HepG2 (cell line): ENCODE measurements around the gene SMG5. TPM values are rescaled to one million over a fixed set of nuclear protein-coding genes. Genes with fewer than 3 reads are reported as not detected.

Experiments used
- ATAC-seq: fragments of 200-7000 bp; cut with Tn5 transposase; 3 replicates; pipeline ENCODE4 v1.9.1; 2020; ENCODE audit warnings: mild to moderate bottlenecking, moderate library complexity
- BruUV-seq: library from RNA; stranded (reverse); fragments of 400-500 nt; replicated peaks from 2 replicates; lab custom pipeline; 2021; lab: Mats Ljungman, UMichigan
- CTCF ChIA-PET: fragments of 300-600 bp; formaldehyde crosslinking; extraction: SDS; loops from one replicate; lab custom pipeline; 2021; ENCODE audit warnings: low total read pairs, inconsistent platforms, low intra/inter-chr PET ratio; lab: Yijun Ruan, JAX
- POLR2A ChIA-PET: fragments of 350-600 bp; sonication (Branson Sonifier 250); formaldehyde crosslinking; loops from one replicate; lab custom pipeline; 2020; ENCODE audit warnings: antibody characterized with exemption, inconsistent platforms; lab: Yijun Ruan, JAX
- DNase-seq: peaks from one replicate; pipeline ENCODE4 v3.0.0-alpha.2; 2015; ENCODE audit warnings: low spot score
- FAIRE-seq: peaks from 3 replicates; lab custom pipeline; 2011; peaks lifted over from hg19 to GRCh38; lab: Jason Lieb, UNC
- H2AFZ ChIP-seq: one replicate; pipeline ENCODE4 v1.6.1; 2011; ENCODE audit warnings: low read length, inconsistent platforms
- H3K27ac ChIP-seq: fragments of 300-600 bp; 3 replicates; pipeline ENCODE4 v1.8.0; 2011; ENCODE audit warnings: mixed run types, mild to moderate bottlenecking, mixed read lengths, low read length, inconsistent platforms; ENCODE audit not compliant: insufficient read depth; ENCODE audit errors: extremely low read length
- H3K27me3 ChIP-seq, 2 experiments: fragments of 200-600 bp in 1 of 2; 2 replicates in 1 of 2; 3 replicates in 1 of 2; pipeline versions ENCODE4 v1.6.0 to v1.8.0; 2011; ENCODE audit warnings: low read length in 2 of 2, mild to moderate bottlenecking in 2 of 2, moderate library complexity in 2 of 2, inconsistent platforms in 1 of 2; ENCODE audit not compliant: insufficient read depth in 2 of 2, control insufficient read depth in 1 of 2
- H3K36me3 ChIP-seq, 2 experiments: fragments of 200-600 bp in 1 of 2; replicated peaks in 1 of 2; 2 replicates in 1 of 2; 3 replicates in 1 of 2; pipeline versions ENCODE4 v1.5.1 to v1.8.0; 2011; ENCODE audit warnings: low read length in 2 of 2, inconsistent platforms in 1 of 2; ENCODE audit not compliant: insufficient read depth in 2 of 2, control insufficient read depth in 1 of 2
- H3K4me1 ChIP-seq: 2 replicates; pipeline ENCODE4 v1.5.1; 2012; ENCODE audit warnings: low read length, inconsistent platforms; ENCODE audit not compliant: insufficient read depth
- H3K4me2 ChIP-seq: 2 replicates; pipeline ENCODE4 v1.6.0; 2011; ENCODE audit warnings: low read depth, low read length, inconsistent platforms
- H3K4me3 ChIP-seq, 3 experiments: fragments of 200-600 bp in 1 of 3; sonication (generic), shearing (Covaris generic) in 1 of 3; replicated peaks in 1 of 3; 2 replicates each; pipeline ENCODE4 v1.5.1; 2011 to 2016; ENCODE audit warnings: low read length in 3 of 3, inconsistent platforms in 2 of 3, low read depth in 2 of 3, mild to moderate bottlenecking in 2 of 3, control low read depth in 1 of 3, mixed read lengths in 1 of 3; ENCODE audit not compliant: insufficient read depth in 1 of 3
- H3K79me2 ChIP-seq: one replicate; pipeline ENCODE4 v1.6.1; 2011; ENCODE audit warnings: low read length, inconsistent platforms; ENCODE audit not compliant: insufficient read depth
- H3K9ac ChIP-seq: 2 replicates; pipeline ENCODE4 v1.6.0; 2011; ENCODE audit warnings: mild to moderate bottlenecking, low read depth, low read length, inconsistent platforms; ENCODE audit not compliant: insufficient read depth
- H3K9me3 ChIP-seq: 2 replicates; pipeline ENCODE4 v1.5.1; 2012; ENCODE audit warnings: mild to moderate bottlenecking, low read length
- H4K20me1 ChIP-seq: 2 replicates; pipeline ENCODE4 v1.6.0; 2011; ENCODE audit warnings: inconsistent platforms, mild to moderate bottlenecking, low read length, moderate library complexity; ENCODE audit not compliant: insufficient read depth
- CENPX ChIP-seq: sonication (generic); formaldehyde crosslinking; IDR thresholded peaks from 2 replicates; pipeline ENCODE4 v1.9.0; 2021; ENCODE audit warnings: mild to moderate bottlenecking, missing genetic modification reagents, moderate library complexity
- ELK4 ChIP-seq: sonication (generic); formaldehyde crosslinking; IDR thresholded peaks from 2 replicates; pipeline ENCODE4 v1.9.0; 2021; ENCODE audit warnings: missing genetic modification reagents, borderline replicate concordance
- MLXIP ChIP-seq: sonication (generic); formaldehyde crosslinking; IDR thresholded peaks from 2 replicates; pipeline ENCODE4 v1.9.0; 2021; ENCODE audit warnings: missing genetic modification reagents, borderline replicate concordance
- MTF1 ChIP-seq: sonication (generic); formaldehyde crosslinking; IDR thresholded peaks from 2 replicates; pipeline ENCODE4 v1.5.0; 2020; ENCODE audit warnings: missing genetic modification reagents
- NFKB2 ChIP-seq: sonication (generic); formaldehyde crosslinking; IDR thresholded peaks from 2 replicates; pipeline ENCODE4 v1.4.0; 2020; ENCODE audit warnings: missing genetic modification reagents, borderline replicate concordance
- NPAS2 ChIP-seq: sonication (generic); formaldehyde crosslinking; IDR thresholded peaks from 2 replicates; pipeline ENCODE4 v1.8.0; 2022; ENCODE audit warnings: mild to moderate bottlenecking, missing genetic modification reagents, borderline replicate concordance
- NRL ChIP-seq: sonication (generic); formaldehyde crosslinking; IDR thresholded peaks from 2 replicates; pipeline ENCODE4 v1.5.0; 2020; ENCODE audit warnings: missing genetic modification reagents, mild to moderate bottlenecking, moderate library complexity, borderline replicate concordance
- PLSCR1 ChIP-seq: sonication (generic); formaldehyde crosslinking; IDR thresholded peaks from 2 replicates; pipeline ENCODE4 v1.5.0; 2020; ENCODE audit warnings: missing genetic modification reagents, mild to moderate bottlenecking, borderline replicate concordance
- SNRNP70 ChIP-seq: fragments of 200-400 bp; formaldehyde crosslinking; IDR thresholded peaks from 2 replicates; pipeline ENCODE4 v1.6.1; 2017; ENCODE audit warnings: mild to moderate bottlenecking, low read depth, low read length, moderate library complexity
- STAG1 ChIP-seq: sonication (generic); formaldehyde crosslinking; IDR thresholded peaks from 2 replicates; pipeline ENCODE4 v1.4.0; 2020; ENCODE audit warnings: missing genetic modification reagents
- USF2 ChIP-seq, 2 experiments: sonication (generic) in 1 of 2; formaldehyde crosslinking in 1 of 2; IDR thresholded peaks; 2 replicates each; pipeline versions ENCODE4 v1.5.1 to v1.6.1; 2011 to 2020; ENCODE audit warnings: borderline replicate concordance in 1 of 2, low read depth in 1 of 2, low read length in 1 of 2, mild to moderate bottlenecking in 1 of 2, missing genetic modification reagents in 1 of 2, moderate library complexity in 1 of 2
- ZMYM4 ChIP-seq: sonication (generic); formaldehyde crosslinking; IDR thresholded peaks from 2 replicates; pipeline ENCODE4 v1.8.1; 2023; ENCODE audit warnings: mild to moderate bottlenecking, missing genetic modification reagents
- ZNF672 ChIP-seq: sonication (generic); formaldehyde crosslinking; IDR thresholded peaks from 2 replicates; pipeline ENCODE4 v1.8.1; 2022; ENCODE audit warnings: missing genetic modification reagents
- ZNF784 ChIP-seq: sonication (generic); formaldehyde crosslinking; IDR thresholded peaks from 2 replicates; pipeline ENCODE4 v1.5.1; 2020; ENCODE audit warnings: missing genetic modification reagents, mild to moderate bottlenecking, borderline replicate concordance
- WGBS: methylation state at CpG from one replicate; pipeline ENCODE4 v1.1.6; 2017; ENCODE audit warnings: low lambda C conversion rate; 5-methylcytosine and 5-hydroxymethylcytosine counted together
- in situ Hi-C: cut with HindIII; loops from 2 replicates; pipeline ENCODE4 v1.10.0; 2017; ENCODE audit warnings: low pct_unique_long_range_greater_than_20kb; ENCODE audit not compliant: extremely low pct_ligation_motif_present
- intact Hi-C: fragments of 100-400 bp; cut with micrococcal nuclease; formaldehyde crosslinking; loops from one replicate; pipeline ENCODE4 v1.10.0; 2022; ENCODE audit not compliant: unreplicated experiment
- polyA plus RNA-seq, 8 experiments: library from polyadenylated mRNA; depleted of rRNA in 3 of 8; stranded (reverse) in 7 of 8; unstranded in 1 of 8; fragments of >200 nt; fragmentation: Illumina TruSeq in 4 of 8; extraction: Trizol in 4 of 8; gene quantifications; 2 replicates each; pipeline versions ENCODE4 v1.2.1 to v1.2.3, GENCODE V29; 2011 to 2016; ENCODE audit warnings: low read depth in 4 of 8, missing spikeins in 1 of 8, mixed read lengths in 1 of 8; ENCODE audit not compliant: insufficient read depth in 1 of 8
- total RNA-seq, 5 experiments: library from RNA; depleted of rRNA; stranded (reverse); fragments of >200 nt; fragmentation: Illumina TruSeq; extraction: Trizol; gene quantifications; 2 replicates each; pipeline ENCODE4 v1.2.3, GENCODE V29; 2016; ENCODE audit warnings: low read depth in 1 of 5
- TF ChIP-seq, protein P1 (sequence below): sonication (generic); formaldehyde crosslinking; IDR thresholded peaks from 2 replicates; pipeline ENCODE4 v1.5.1; 2020; ENCODE audit warnings: missing genetic modification reagents, mild to moderate bottlenecking, borderline replicate concordance

The SMG5 gene
- total and polyA plus RNA-seq, 2 of the 13 experiments (the other 11 are each of a cell fraction or from before 2014, with no cell fraction given): 50.5 to 84.0 TPM

GRCh38 chr1:156260896-156261295, 21.7 kb downstream of the SMG5 start:
- ATAC-seq (no peak), FAIRE-seq (no peak), DNase-seq (no peak)
- Histone ChIP-seq H3K27ac (no peak overlapping the region), H2AFZ (no peak overlapping the region), H3K4me1 (no peaks in the 10 kb centered on the region; the same call in 1 of the 2 replicates), H3K9ac (no peak overlapping the region), H3K4me2 (no peak overlapping the region), H3K27me3 (no peaks in the 10 kb centered on the region; a peak in 1 of 5 replicates), H3K36me3 (peaks cover 37 to 86% of the 10 kb centered on the region in 2 experiments), H3K4me3 (no peak overlapping the region), H3K9me3 (no peaks in the 10 kb centered on the region), H4K20me1 (no peaks in the 10 kb centered on the region), H3K79me2 (no peaks in the 10 kb centered on the region)
- 96% methylated on average over 2 of the region's 2 CpGs for WGBS
- intact Hi-C loops: no loop called here
- CTCF ChIA-PET: no interaction called here
- in situ Hi-C loops: no loop called here
- no TSS peak for BruUV-seq
- POLR2A ChIA-PET: no interaction called here
- no peak for TF ChIP-seq MLXIP (CRISPR knock-in tag)
- no peak for TF ChIP-seq USF2 (IDR thresholded peaks at IDR 0.05; ENCODE audit: low read depth, low read length)
- TF ChIP-seq USF2 (CRISPR knock-in tag; IDR thresholded peaks at IDR 0.05; ENCODE audit: borderline replicate concordance): no peak
- TF ChIP-seq NRL (CRISPR knock-in tag): no peak
- TF ChIP-seq CENPX (CRISPR knock-in tag): no peak
- no peak for TF ChIP-seq ZNF784 (CRISPR knock-in tag)
- TF ChIP-seq SNRNP70: no peak
- no peak for TF ChIP-seq NFKB2
- TF ChIP-seq PLSCR1 (CRISPR knock-in tag): no peak
- TF ChIP-seq NPAS2 (CRISPR knock-in tag): no peak
- TF ChIP-seq, protein P1, sequence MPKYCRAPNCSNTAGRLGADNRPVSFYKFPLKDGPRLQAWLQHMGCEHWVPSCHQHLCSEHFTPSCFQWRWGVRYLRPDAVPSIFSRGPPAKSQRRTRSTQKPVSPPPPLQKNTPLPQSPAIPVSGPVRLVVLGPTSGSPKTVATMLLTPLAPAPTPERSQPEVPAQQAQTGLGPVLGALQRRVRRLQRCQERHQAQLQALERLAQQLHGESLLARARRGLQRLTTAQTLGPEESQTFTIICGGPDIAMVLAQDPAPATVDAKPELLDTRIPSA: no peak
- no peak for TF ChIP-seq ZMYM4 (CRISPR knock-in tag)
- TF ChIP-seq ELK4: no peak
- no peak for TF ChIP-seq MTF1 (CRISPR knock-in tag)
- TF ChIP-seq STAG1 (CRISPR knock-in tag): no peak
- no peak for TF ChIP-seq ZNF672 (CRISPR knock-in tag)
